DMS 273 treated with DMSO at 0.1 percent for 48 hours (cell line): Measurements from ENCODE around the gene KLHL24.
"Not testable (repeated sequence)": the region's sequence is repeated elsewhere in the genome, so short reads cannot be mapped to it uniquely, and the experiment has no call there.

ENCODE experiments used
- DNase-seq: peaks from one replicate; lab custom pipeline; 2025; lab: John Stamatoyannopoulos, UW

KLHL24 gene

GRCh38 chr3:183695569-183696364 lies 60.3 kb downstream of the KLHL24 start:
- DNase-seq: no peak

- DNase-seq: no peak
Observed at GRCh38 chr3:183697123-183697609, 61.7 kb downstream of the KLHL24 start.

- DNase-seq: peak; percentile 67
Observed at GRCh38 chr3:183697610-183698317, 62.3 kb downstream of the KLHL24 start, which contains the start of gene YEATS2. YEATS2 (plus strand) TSS chr3:183697797; CDS start chr3:183715163, 17,366 bp downstream.

- no peak for DNase-seq
Observed at GRCh38 chr3:183698318-183698751, 62.9 kb downstream of the KLHL24 start.

GRCh38 chr3:183698756-183699155 lies 63.3 kb downstream of the KLHL24 start:
- DNase-seq: no peak

- no peak for DNase-seq
Observed at GRCh38 chr3:183699238-183699947, 64.0 kb downstream of the KLHL24 start.

DNA sequence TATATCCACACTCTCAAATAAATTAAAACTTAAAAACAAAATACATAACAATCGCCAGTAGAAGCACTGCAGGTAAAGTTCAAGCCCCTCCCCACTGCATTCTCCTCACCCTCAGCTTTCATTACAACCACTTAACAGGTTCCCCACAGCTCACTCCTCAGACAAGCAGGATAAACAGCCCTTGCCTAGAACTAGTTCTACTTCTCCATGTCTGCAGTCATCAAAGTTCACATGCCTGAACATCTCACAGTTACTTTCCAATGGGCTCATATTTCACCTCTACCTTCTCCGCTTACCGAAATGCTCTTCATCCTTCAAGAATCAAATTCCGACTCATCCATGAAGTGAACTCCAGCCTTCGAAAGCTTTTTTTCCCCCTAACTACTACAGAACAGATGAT lies 66.3 kb downstream of the KLHL24 start:
- DNase-seq: no peak

DNA sequence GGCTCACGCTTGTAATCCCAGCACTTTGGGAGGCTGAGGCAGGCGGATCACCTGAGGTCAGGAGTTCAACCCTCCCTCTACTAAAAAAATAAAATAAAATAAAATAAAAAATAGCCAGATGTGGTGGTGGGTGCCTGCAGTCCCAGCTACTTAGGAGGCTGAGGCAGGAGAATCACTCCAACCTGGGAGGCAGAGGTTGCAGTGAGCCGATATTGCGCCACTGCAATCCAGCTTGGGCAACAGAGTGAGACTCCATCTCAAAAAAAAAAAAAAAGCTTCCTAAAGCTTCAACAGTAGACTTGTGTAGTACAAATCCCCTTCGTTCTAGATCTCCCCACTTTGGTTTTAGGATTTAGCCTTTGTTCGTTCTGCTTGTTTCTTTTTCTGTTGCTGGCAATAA lies 68.5 kb downstream of the KLHL24 start:
- DNase-seq: not testable (repeated sequence)

- peak; percentile 49 for DNase-seq
Observed at GRCh38 chr3:183710231-183710630, 74.8 kb downstream of the KLHL24 start.

DNA sequence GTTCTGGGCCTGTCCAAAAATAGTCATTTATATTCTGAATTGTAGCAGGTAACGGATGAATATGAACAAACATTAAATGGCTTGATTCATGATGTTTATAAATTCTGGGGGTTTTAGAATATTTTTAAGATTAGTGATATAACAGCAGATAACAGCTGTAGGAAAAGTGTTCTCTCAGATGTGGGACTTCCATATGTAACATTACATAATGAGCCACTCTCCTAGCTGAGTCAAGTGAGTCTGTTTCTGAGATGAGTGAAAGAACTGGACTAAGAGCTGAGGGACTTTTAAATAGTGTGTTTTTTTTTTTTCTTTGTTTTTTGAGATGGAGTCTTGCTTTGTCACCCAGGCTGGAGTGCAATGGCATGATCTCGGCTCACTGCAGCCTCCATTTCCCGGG lies 76.1 kb downstream of the KLHL24 start:
- DNase-seq: no peak

GRCh38 chr3:183714622-183715021 lies 79.2 kb downstream of the KLHL24 start:
- no peak for DNase-seq

DNA sequence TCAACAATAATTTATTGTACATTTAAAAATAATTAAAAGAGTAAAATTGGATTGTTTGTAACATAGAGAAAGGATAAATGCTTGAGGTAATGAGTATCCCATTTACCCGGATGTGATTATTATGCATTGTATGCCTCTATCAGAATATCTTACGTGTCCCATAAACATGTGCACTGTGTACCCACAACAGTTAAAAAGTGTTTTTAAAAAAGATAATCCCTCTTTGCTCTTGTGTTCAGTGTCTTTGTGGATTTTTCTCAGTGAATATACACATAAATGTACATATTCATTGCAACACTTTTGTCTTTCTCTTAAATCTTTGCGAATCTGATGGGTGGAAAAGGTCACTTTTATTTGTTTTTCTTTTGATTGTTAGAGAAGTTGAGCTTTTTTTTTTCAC lies 82.6 kb downstream of the KLHL24 start:
- no peak for DNase-seq

DNA sequence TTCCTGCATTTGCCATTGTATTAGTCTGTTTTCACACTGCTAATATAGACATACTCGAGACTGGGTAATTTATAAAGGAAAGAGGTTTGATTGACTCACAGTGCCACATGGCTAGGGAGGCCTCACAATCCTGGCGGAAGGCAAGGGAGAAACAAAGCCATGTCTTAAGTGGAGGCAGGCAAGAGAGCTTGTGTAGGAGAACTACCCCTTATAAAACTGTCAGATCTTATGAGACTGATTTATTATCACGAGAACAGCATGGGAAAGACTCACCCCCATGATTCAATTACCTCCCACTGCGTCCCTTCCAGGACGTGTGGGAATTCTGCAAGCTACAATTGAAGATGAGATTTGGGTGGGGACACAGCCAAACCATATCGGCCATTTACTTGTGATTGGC lies 90.0 kb downstream of the KLHL24 start:
- DNase-seq: no peak

- DNase-seq: no peak
Observed at GRCh38 chr3:183728204-183728603, 92.8 kb downstream of the KLHL24 start.

GRCh38 chr3:183730361-183730760 lies 94.9 kb downstream of the KLHL24 start:
- DNase-seq: no peak

- DNase-seq: no peak
Observed at GRCh38 chr3:183731611-183732010, 96.2 kb downstream of the KLHL24 start.

DNA sequence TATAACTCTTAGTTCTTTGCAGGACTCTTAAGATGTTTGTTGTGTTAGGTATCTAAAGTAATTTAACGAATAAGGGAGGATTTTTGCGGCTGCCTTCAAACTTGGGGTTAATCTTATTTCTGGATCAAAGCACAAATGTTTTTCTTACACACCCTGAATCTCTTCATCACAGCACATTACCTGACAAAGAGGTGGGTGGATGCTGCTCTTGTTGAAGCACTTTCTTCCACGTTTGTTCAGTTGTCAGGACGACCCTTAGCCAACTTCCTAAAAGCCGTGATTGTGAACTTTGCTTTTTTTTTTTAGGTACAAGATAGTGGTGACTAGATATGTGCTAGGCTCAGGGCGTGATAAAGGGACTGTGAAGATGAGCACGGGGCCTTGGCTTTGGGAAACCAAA lies 98.1 kb downstream of the KLHL24 start:
- no peak for DNase-seq
